ENCODE measurements around the gene NHLRC4. TPM values are rescaled to one million over a fixed set of nuclear protein-coding genes. Genes with fewer than 3 reads are reported as not detected.

The NHLRC4 gene
- total and polyA plus RNA-seq, 2 of the 13 experiments (the other 11 are each of a cell fraction or from before 2014, with no cell fraction given), result 0.40 to 0.59 TPM

GRCh38 chr16:578870-579405 is 12.1 kb downstream of the NHLRC4 start (continued):
- no peak for TF ChIP-seq CREM (IDR thresholded peaks at IDR 0.05)
- TF ChIP-seq CREM (CRISPR knock-in tag; IDR thresholded peaks at IDR 0.05), result no peak
- TF ChIP-seq ZNF503 (CRISPR knock-in tag; IDR thresholded peaks at IDR 0.05), result no peak
- TF ChIP-seq ZNF331 (CRISPR knock-in tag; IDR thresholded peaks at IDR 0.05), result peak; percentile 53; the same call in 1 of the 2 replicates
- no peak for TF ChIP-seq MAFF (IDR thresholded peaks at IDR 0.05; ENCODE audit: low read depth, low read length)
- TF ChIP-seq FOXA3 (CRISPR knock-in tag; IDR thresholded peaks at IDR 0.05), result 0 out of 2 replicates have a peak, but pooled peaks have one; percentile 6
- TF ChIP-seq PBX2 (CRISPR knock-in tag; IDR thresholded peaks at IDR 0.05), result no peak
- TF ChIP-seq ZNF558 (CRISPR knock-in tag; IDR thresholded peaks at IDR 0.05; ENCODE audit: borderline replicate concordance), result 0 out of 2 replicates have a peak, but pooled peaks have one; percentile 50
- TF ChIP-seq XRCC5 (optimal IDR thresholded peaks at IDR 0.05; ENCODE audit: low read length), result peak; percentile 76
- TF ChIP-seq SOX13 (IDR thresholded peaks at IDR 0.05), result no peak
- TF ChIP-seq SOX13 (CRISPR knock-in tag; conservative IDR thresholded peaks at IDR 0.05 in 1 of 2, IDR thresholded peaks at IDR 0.05 in 1 of 2), result peak in 1 of 2 experiments; percentile 22; a peak in 1 of 4 replicates
- peak; percentile 46; the same call in 1 of the 2 replicates for TF ChIP-seq RXRB (CRISPR knock-in tag; IDR thresholded peaks at IDR 0.05; ENCODE audit: borderline replicate concordance)
- no peak for TF ChIP-seq NCOR1 (IDR thresholded peaks at IDR 0.05; ENCODE audit: borderline replicate concordance, low read length)
- peak; percentile 33; the same call in 1 of the 2 replicates for TF ChIP-seq HDAC2 (CRISPR knock-in tag; IDR thresholded peaks at IDR 0.05)
- no peak for TF ChIP-seq GMEB2 (CRISPR knock-in tag; IDR thresholded peaks at IDR 0.05; ENCODE audit: low read depth)
- no peak for TF ChIP-seq CBX1 (IDR thresholded peaks at IDR 0.05; ENCODE audit: low read depth)
- peak; percentile 64 for TF ChIP-seq HDAC1 (CRISPR knock-in tag; IDR thresholded peaks at IDR 0.05)
- no peak for TF ChIP-seq IRX3 (CRISPR knock-in tag; IDR thresholded peaks at IDR 0.05; ENCODE audit: borderline replicate concordance, low read depth)
- peak; percentile 40; the same call in 1 of the 2 replicates for TF ChIP-seq KAT8 (CRISPR knock-in tag; IDR thresholded peaks at IDR 0.05)
- TF ChIP-seq GATAD1 (CRISPR knock-in tag; IDR thresholded peaks at IDR 0.05), result peak; percentile 61; the same call in 1 of the 2 replicates
- no peak for TF ChIP-seq ZNF629 (CRISPR knock-in tag; conservative IDR thresholded peaks at IDR 0.05)
- TF ChIP-seq HOMEZ (CRISPR knock-in tag; IDR thresholded peaks at IDR 0.05; ENCODE audit: low read depth), result no peak
- TF ChIP-seq POLR2A (IDR thresholded peaks at IDR 0.05; ENCODE audit: insufficient read depth in 1 of 2, low read depth in 2 of 2, low read length in 2 of 2), result no peak
- TF ChIP-seq ZFP1 (CRISPR knock-in tag; IDR thresholded peaks at IDR 0.05), result no peak
- TF ChIP-seq ZNF883 (CRISPR knock-in tag; IDR thresholded peaks at IDR 0.05; ENCODE audit: not compliant biosample characterization), result peak; percentile 33
- TF ChIP-seq MXD1 (CRISPR knock-in tag; IDR thresholded peaks at IDR 0.05), result peak; percentile 50; the same call in 1 of the 2 replicates
- TF ChIP-seq STAG1 (CRISPR knock-in tag; IDR thresholded peaks at IDR 0.05), result peak; percentile 94
